HTR-8/SVneo (cell line): ENCODE data around the gene SHTN1.

Experiments used
- DNase-seq: peaks from one replicate; pipeline ENCODE4 v3.0.0; 2011; ENCODE audit warnings: low spot score, mixed read lengths; ENCODE audit not compliant: insufficient read length
- FAIRE-seq: peaks from 2 replicates; lab custom pipeline; 2011; peaks lifted over from hg19 to GRCh38; lab: Jason Lieb, UNC

Gene SHTN1

DNA sequence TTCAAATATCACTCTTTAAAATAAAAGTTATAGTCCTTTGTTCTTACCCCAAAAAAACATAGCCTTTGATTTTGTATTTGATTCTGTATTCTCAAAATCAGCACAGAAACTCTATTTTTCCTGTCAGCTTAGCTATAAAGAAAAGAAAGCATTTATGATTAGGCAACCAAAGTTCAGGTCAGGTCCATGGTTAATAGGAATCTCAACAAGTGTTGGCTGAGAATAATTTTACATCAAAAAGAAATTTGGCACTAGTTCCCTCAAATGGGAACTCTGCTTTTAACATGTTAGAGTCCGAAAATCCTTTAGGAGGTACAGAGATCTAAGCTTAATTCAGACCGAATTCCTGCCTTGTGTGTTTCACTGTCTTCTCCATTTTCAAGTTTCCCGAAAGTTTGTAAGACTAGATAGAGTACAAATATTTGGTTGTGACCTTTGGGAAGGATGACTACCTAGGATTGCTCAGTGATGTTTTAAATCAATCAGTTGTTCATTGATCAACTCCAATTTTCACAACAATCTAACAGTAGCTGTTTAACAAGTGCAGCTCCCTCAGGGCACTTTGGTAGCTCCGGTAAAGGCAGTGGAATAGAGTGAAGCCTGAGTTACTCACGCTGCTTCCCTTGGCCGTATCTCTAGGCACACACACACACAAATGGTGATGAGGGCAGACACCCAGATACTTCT is 164.5 kb downstream of the SHTN1 start:
- FAIRE-seq: no peak

DNA sequence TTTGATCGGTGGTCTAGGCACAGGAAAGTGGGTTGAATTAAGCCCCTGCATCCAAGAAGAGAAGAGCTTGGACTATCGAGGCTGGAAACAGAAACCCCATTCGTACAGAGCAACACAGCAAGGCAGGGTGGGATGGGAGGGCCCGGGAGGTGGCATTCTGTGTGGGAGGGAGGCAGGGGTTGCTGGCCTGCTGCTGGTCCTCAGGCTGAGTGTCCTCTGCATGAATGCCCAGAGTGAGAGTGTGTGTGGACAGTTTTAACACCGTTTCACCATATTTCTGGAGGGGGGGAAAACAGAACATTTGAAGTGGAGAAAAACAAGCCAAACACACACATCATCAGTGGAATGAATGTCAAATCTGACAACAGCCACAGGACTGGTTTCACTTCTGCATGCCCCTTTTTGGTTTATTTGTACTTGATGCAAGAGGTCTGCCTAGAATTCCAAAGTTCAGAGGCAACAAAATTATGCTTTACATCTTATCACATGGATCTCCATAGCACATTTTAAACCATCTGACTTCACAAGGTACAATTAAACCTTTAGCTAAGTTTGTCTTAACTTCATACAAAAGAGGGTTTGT is 166.8 kb downstream of the SHTN1 start:
- no peak for DNase-seq
- no peak for FAIRE-seq

More for the DNA sequence above, 164.5 kb downstream of the SHTN1 start:
- no peak for DNase-seq

DNA sequence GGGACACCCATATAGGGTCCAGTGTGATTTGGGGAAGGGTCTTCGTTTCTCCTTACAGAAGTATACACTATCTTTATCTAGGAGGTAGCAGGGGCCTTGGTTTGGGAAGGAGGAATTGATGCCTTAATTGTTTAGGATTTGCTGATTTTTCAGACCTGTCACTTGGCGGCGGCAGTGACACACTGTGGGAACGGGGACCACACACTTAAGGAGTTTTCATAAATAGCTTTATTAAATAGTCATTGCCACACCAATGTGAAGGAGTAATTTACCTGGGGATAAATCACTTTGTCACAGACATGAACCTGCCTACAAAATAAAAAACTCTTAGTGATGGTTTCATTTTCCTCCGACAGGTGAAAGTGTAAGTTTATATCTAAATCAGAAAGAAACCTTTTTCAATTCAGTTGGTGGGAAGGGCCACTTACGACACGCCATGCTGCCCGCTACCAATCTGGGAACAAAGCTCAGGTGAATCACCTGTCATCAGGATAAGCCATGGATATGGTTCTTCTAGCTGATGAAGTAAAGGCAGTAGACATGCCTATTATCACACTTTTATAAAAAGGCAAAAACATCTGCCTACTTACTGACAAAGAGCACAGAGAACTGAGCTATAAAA is 168.0 kb downstream of the SHTN1 start:
- FAIRE-seq (no peak), DNase-seq (no peak)

DNA sequence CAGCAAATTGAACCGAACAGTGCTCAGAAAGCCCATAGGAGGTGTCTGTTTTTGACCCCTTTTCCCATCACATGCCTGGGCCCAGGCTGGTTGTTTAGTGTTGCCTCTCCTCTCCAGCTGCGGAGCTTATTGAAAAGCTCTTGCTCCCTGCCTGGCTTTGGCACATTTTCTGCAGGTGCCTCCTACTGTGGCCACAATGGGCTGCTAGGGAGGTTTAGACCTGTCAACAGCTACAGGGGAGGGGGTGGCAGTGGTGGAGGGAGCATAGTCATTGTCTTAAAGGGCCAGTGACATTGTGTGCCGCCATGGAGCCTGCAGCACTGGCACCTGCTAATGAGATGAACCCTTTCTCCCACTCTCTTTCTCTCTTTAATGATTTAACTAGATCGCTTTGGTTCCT is 168.9 kb downstream of the SHTN1 start:
- DNase-seq (no peak), FAIRE-seq (no peak)

DNA sequence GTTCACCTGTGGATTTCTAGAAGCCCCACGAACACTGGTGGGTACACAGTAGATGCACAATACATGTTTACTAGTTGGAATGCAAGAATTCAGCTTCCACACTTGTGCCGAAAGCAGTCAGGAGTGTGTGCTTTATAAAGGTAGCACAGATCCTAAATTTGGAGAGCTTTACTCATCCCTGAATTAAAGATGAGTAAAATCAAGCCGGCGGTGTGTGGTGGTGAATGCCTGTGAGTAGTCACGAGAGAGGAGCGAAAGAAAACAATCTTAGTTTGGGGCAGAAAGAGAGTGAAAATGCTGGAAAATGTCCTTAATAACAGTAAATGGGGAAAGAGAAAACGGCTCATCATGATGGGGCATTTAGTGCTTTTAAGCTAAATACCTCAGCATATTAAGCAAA is 169.3 kb downstream of the SHTN1 start:
- no peak for DNase-seq
- no peak for FAIRE-seq

DNA sequence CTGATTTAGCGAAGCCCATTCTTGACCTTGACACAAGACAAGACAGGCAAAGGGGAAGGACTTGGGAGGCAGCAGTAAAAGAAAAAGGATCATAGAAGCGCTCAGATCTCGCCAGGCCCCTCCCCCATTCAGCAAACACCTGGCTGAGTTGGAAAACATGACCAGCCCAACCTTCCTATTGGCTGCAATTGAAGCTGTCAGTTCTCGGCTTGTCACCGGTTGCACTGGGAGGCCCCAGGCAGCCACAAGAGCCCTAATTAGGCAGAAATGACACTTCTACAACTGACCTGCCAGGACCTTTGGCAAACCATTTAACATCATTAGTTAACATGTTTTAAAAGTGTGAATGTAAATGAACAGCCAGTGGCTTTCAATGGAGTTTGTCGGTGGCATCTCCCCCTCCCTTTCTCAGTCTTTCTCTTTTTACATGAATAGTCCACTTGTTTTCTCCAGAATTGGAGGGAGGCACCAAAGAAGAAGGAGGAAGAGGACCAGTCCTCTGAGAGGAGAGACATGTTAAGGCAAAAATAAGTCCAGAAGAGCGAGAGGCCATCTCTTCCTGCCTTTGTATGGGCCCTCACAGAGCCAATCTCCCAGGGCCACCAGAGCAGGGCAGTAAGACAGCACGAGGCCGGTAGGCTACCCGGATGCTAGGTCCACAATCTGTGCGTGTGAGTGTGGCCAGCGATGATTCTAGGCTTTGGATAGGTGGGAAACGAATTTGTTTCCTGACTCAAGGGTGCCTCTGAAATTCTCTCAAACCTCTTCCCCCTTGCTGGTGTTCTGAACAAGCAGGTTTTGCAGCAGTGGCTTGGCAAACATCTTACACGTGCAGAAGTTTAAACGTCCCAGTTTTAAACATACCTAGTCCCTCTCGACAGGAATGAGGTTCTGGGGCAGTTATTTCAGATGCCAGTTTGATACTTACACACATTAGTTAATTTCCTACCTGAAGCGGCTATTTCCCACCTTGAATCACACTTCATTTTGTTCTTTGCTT is 170.7 kb downstream of the SHTN1 start:
- DNase-seq: no peak
- no peak for FAIRE-seq

DNA sequence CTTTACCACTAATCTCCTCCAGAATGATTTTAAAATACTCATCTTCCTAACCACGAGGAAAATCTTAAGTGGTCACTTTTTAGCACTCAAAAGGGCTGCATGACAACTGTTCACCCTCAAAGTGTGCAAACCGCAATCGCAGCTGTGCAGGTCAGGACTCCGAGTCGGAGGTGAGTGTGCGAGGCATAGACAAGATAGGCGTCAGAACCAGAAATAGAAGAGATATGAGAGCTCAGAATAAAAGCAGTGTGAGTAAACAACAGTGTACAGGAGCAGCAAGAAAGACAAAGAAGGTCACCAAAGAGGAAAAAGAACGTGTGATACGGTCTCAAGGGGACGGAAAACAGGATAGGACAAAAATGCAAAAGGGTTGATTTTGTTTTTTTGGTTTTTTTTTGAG is 173.2 kb downstream of the SHTN1 start:
- DNase-seq (no peak), FAIRE-seq (no peak)
